ENCODE results near the gene LRP11. TPM values are rescaled to one million over a fixed set of nuclear protein-coding genes. Genes with fewer than 3 reads are reported as not detected.

The LRP11 gene
- total and polyA plus RNA-seq, 8 donors = 5.4 to 22.2 (median 15.2) TPM

- H3K9me3 ChIP-seq = no peaks in the 10 kb centered on the region
- DNase-seq (no peak), ATAC-seq (no peak), FAIRE-seq (no peak)
- no peak for TF ChIP-seq CTCF (IDR thresholded peaks at IDR 0.05)
- H3K4me1 ChIP-seq = no peaks in the 10 kb centered on the region
- no peaks in the 10 kb centered on the region for H3K36me3 ChIP-seq
- no peaks in the 10 kb centered on the region for H3K27me3 ChIP-seq
- H3K4me3 ChIP-seq = no peak overlapping the region
- intact Hi-C loops (cut with DNase I) = no loop called here
- 73 to 76% methylated on average over 7 of the region's 7 CpGs for WGBS, 2 donors
- no peak overlapping the region for H3K27ac ChIP-seq
Observed at GRCh38 chr6:149884617-149885016, 20.5 kb upstream of the LRP11 start.

GRCh38 chr6:149884215-149884614, 20.1 kb upstream of the LRP11 start:
- WGBS, 2 donors = 45 to 56% methylated on average over 11 of the region's 11 CpGs
- DNase-seq (no peak), FAIRE-seq (no peak), ATAC-seq (peak in 3 of 4 donors; percentile 67 to 84 (median 72))
- no peaks in the 10 kb centered on the region for H3K9me3 ChIP-seq
- H3K27me3 ChIP-seq = no peaks in the 10 kb centered on the region
- no peak overlapping the region for H3K4me3 ChIP-seq
- TF ChIP-seq CTCF (IDR thresholded peaks at IDR 0.05) = no peak
- H3K4me1 ChIP-seq = no peaks in the 10 kb centered on the region
- H3K27ac ChIP-seq = no peak overlapping the region
- H3K36me3 ChIP-seq = no peaks in the 10 kb centered on the region
- intact Hi-C loops (cut with DNase I) = no loop called here

- H3K27ac ChIP-seq = no peak overlapping the region
- FAIRE-seq (no peak), DNase-seq (no peak), ATAC-seq (no peak)
- H3K36me3 ChIP-seq = no peaks in the 10 kb centered on the region
- no peaks in the 10 kb centered on the region for H3K27me3 ChIP-seq
- 94 to 99% methylated on average over 2 of the region's 2 CpGs for WGBS, 2 donors
- no peak overlapping the region for H3K4me3 ChIP-seq
- intact Hi-C loops (cut with DNase I) = no loop called here
- H3K4me1 ChIP-seq = no peaks in the 10 kb centered on the region
- TF ChIP-seq CTCF (IDR thresholded peaks at IDR 0.05) = no peak
- no peaks in the 10 kb centered on the region for H3K9me3 ChIP-seq
Observed at GRCh38 chr6:149881860-149882259, 17.7 kb upstream of the LRP11 start.

GRCh38 chr6:149881066-149881766, 17.1 kb upstream of the LRP11 start:
- H3K27ac ChIP-seq = no peak overlapping the region
- no peak overlapping the region for H3K4me3 ChIP-seq
- H3K36me3 ChIP-seq = no peaks in the 10 kb centered on the region
- FAIRE-seq (no peak), ATAC-seq (no peak), DNase-seq (no peak)
- WGBS, 2 donors = 68 to 81% methylated on average over 10 of the region's 10 CpGs
- no peak for TF ChIP-seq CTCF (IDR thresholded peaks at IDR 0.05)
- H3K27me3 ChIP-seq = no peaks in the 10 kb centered on the region
- H3K4me1 ChIP-seq = no peaks in the 10 kb centered on the region
- H3K9me3 ChIP-seq = no peaks in the 10 kb centered on the region
- intact Hi-C loops (cut with DNase I) = no loop called here

- Histone ChIP-seq H3K4me3 (no peak overlapping the region), H3K27me3 (no peaks in the 10 kb centered on the region), H3K36me3 (no peaks in the 10 kb centered on the region), H3K27ac (no peak overlapping the region), H3K4me1 (no peaks in the 10 kb centered on the region), H3K9me3 (no peaks in the 10 kb centered on the region)
- 87 to 96% methylated on average over 1 of the region's 1 CpG for WGBS, 2 donors
- DNase-seq (no peak), ATAC-seq (no peak), FAIRE-seq (no peak)
- intact Hi-C loops (cut with DNase I) = no loop called here
- TF ChIP-seq CTCF (IDR thresholded peaks at IDR 0.05) = no peak
Observed at GRCh38 chr6:149877659-149878058, 13.5 kb upstream of the LRP11 start.

All from pancreas (tissue), 10 donors.